GM12878 (cell line): ENCODE results near the gene SRSF8.
A peak's percentile ranks its signal among the peaks of the same experiment; 100 is the strongest.

Experiments used
- ATF2 ChIP-seq: IDR thresholded peaks from 2 replicates; pipeline ENCODE4 v1.6.1; 2012; ENCODE audit warnings: low read length, inconsistent platforms
- CTCF ChIP-seq, 3 experiments: IDR thresholded peaks in 2 of 3; conservative IDR thresholded peaks in 1 of 3; 2 replicates each; pipeline ENCODE4 v1.5.1; 2011; ENCODE audit warnings: low read depth in 3 of 3, low read length in 3 of 3, mild to moderate bottlenecking in 3 of 3, control low read depth in 2 of 3, moderate library complexity in 2 of 3, inconsistent platforms in 1 of 3, mixed read lengths in 1 of 3; ENCODE audit not compliant: control insufficient read depth in 2 of 3, insufficient read depth in 1 of 3; ENCODE audit errors: extremely low read depth in 1 of 3
- ESRRA ChIP-seq: IDR thresholded peaks from 2 replicates; pipeline ENCODE4 v1.6.1; 2012; ENCODE audit warnings: mild to moderate bottlenecking, low read length, improper control_type of control experiment
- EZH2 ChIP-seq: IDR thresholded peaks from 2 replicates; pipeline ENCODE4 v1.6.1; 2012; ENCODE audit warnings: low read depth, mild to moderate bottlenecking, control low read depth, inconsistent platforms, low read length, borderline replicate concordance; ENCODE audit not compliant: control insufficient read depth
- JUNB ChIP-seq: IDR thresholded peaks from 2 replicates; pipeline ENCODE4 v1.6.1; 2016; ENCODE audit warnings: antibody characterized with exemption, mild to moderate bottlenecking
- LARP7 ChIP-seq: fragments of 450-650 bp; IDR thresholded peaks from 2 replicates; pipeline ENCODE4 v1.6.1; 2017; ENCODE audit warnings: mild to moderate bottlenecking
- NFIC ChIP-seq: IDR thresholded peaks from 2 replicates; pipeline ENCODE4 v1.6.1; 2012; ENCODE audit warnings: low read depth, mild to moderate bottlenecking, inconsistent platforms, low read length, moderate library complexity
- REST ChIP-seq: IDR thresholded peaks from 2 replicates; pipeline ENCODE4 v1.6.1; 2012; ENCODE audit warnings: mild to moderate bottlenecking, low read depth, low read length
- SP1 ChIP-seq: IDR thresholded peaks from one replicate; pipeline ENCODE4 v1.6.1; 2011; ENCODE audit warnings: low read depth, low read length
- SPI1 ChIP-seq: IDR thresholded peaks from 2 replicates; pipeline ENCODE4 v1.6.1; 2011; ENCODE audit warnings: low read depth, mild to moderate bottlenecking, low read length, moderate library complexity, borderline replicate concordance; ENCODE audit not compliant: insufficient read depth

- TF ChIP-seq NFIC (0 out of 2 replicates have a peak, but pooled peaks have one; percentile 21), ESRRA (no peak), SPI1 (peak; percentile 75), LARP7 (no peak), ATF2 (no peak), SP1 (no peak), REST (no peak), EZH2 (no peak), JUNB (no peak), CTCF (IDR thresholded peaks at IDR 0.05 in 2 of 3, conservative IDR thresholded peaks at IDR 0.05 in 1 of 3; ENCODE audit: control insufficient read depth in 2 of 3, extremely low read depth in 1 of 3, insufficient read depth in 1 of 3, low read depth in 3 of 3, low read length in 3 of 3) (no peak)
Observed at GRCh38 chr11:95093548-95093947, 26.8 kb downstream of the SRSF8 start.
